NOMO-1 treated with dmso at 0.1 percent for 144 hours (cell line): ENCODE measurements around the gene COQ7.

Experiments
- DNase-seq: peaks from one replicate; lab custom pipeline; 2025; ENCODE audit not compliant: unreplicated experiment; lab: John Stamatoyannopoulos, UW

COQ7 gene

GRCh38 chr16:19085679-19086200 is 18.3 kb downstream of the COQ7 start:
- no peak for DNase-seq

GRCh38 chr16:19086322-19087199 is 19.1 kb downstream of the COQ7 start:
- peak; percentile 96 for DNase-seq

- no peak for DNase-seq
Observed at GRCh38 chr16:19088341-19088916, 21.0 kb downstream of the COQ7 start.

GRCh38 chr16:19089410-19089955 is 22.1 kb downstream of the COQ7 start:
- no peak for DNase-seq

- DNase-seq: no peak
Observed at GRCh38 chr16:19090916-19091315, 23.5 kb downstream of the COQ7 start.

GRCh38 chr16:19092653-19093410 is 25.4 kb downstream of the COQ7 start:
- DNase-seq: no peak

GRCh38 chr16:19093631-19094541 is 26.5 kb downstream of the COQ7 start:
- no peak for DNase-seq

- DNase-seq: peak; percentile 69
Observed at GRCh38 chr16:19094542-19095365, 27.3 kb downstream of the COQ7 start.

GRCh38 chr16:19095654-19096053 is 28.2 kb downstream of the COQ7 start:
- DNase-seq: no peak

- no peak for DNase-seq
Observed at GRCh38 chr16:19098173-19098572, 30.8 kb downstream of the COQ7 start.

- no peak for DNase-seq
Observed at GRCh38 chr16:19102187-19102872, 34.9 kb downstream of the COQ7 start.

- no peak for DNase-seq
Observed at GRCh38 chr16:19104607-19105006, 37.2 kb downstream of the COQ7 start.

- DNase-seq: no peak
Observed at GRCh38 chr16:19105131-19105530, 37.7 kb downstream of the COQ7 start.

GRCh38 chr16:19105891-19106624 is 38.6 kb downstream of the COQ7 start:
- DNase-seq: no peak

- no peak for DNase-seq
Observed at GRCh38 chr16:19106625-19107020, 39.2 kb downstream of the COQ7 start.

- DNase-seq: no peak
Observed at GRCh38 chr16:19108409-19109287, 41.2 kb downstream of the COQ7 start.

- DNase-seq: no peak
Observed at GRCh38 chr16:19109288-19109664, 41.9 kb downstream of the COQ7 start.
